Hematopoietic multipotent progenitor cell treated with erythropoietin and hydrocortisone succinate and interleukin-3 and kit ligand, for 17 days (in vitro differentiated cells): ENCODE measurements around the gene HDAC4.
"Not testable (repeated sequence)": the region's sequence is repeated elsewhere in the genome, so short reads cannot be mapped to it uniquely, and the experiment has no call there.

Experiments
- DNase-seq: peaks from one replicate; pipeline ENCODE4 v3.0.0-alpha.2; 2015; ENCODE audit warnings: low spot score

The HDAC4 gene

DNA sequence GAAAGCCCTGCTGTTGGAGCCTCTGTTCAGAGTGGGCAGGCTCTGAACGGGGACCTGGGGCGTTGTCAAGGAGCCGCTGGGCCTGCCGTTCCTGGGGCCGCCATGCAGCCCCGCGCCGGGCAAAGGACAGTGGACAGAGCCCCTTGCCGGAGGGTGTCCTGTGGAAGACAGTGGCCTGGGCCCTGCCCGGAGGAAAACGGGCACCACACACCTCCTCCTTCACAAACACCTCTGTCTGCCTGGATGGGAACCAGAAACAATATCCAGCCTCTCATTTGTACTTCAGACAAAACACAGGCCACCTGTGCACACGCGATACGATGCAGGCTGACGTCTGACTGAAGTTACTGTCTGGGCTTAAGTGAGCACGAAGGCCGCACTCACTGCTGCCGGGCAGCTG lies 319.2 kb downstream of the HDAC4 start:
- DNase-seq = no peak

DNA sequence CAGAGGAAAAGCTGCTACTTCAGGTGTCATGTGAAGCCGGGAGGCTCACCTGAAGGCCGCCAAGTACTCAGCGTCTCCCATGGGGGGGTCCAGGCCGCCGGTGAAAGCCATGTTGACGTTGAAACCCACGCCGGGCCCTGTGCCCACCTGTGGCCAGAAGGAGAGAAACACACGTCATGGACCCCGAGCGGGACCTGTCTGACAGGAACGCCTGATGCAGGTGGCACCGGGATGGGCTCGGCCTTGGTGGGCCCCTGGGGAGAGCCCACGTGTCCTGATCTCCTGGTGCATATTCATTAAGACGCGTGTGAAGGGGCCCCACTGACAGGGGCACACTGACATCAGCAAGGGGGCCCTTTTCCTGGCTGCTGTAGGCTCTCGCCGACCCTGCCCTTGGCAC lies 319.8 kb downstream of the HDAC4 start:
- DNase-seq = no peak

DNA sequence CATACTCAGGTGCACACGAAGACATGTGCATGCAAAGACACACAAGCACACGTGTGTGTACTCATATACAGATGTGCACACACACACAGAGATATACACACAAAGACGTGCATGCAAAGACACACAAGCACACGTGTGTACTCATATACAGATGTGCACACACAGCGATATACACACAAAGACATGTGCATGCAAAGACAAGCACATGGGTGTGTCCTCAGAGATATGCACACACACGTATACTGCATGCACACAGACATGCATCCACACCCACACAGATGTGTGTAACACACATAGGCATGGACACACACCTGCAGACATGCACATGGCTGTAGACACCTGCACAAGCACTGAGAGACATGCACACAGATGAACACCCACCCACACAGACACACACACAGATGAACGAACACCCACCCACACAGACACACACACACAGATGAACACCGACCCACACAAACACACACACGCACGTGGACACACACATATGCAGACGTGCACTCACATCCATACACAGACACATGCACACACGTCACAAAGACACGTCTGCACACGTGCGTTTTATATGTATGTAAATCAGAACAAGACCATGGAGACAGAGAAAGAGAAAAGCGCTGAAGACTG lies 321.0 kb downstream of the HDAC4 start:
- DNase-seq = no peak

DNA sequence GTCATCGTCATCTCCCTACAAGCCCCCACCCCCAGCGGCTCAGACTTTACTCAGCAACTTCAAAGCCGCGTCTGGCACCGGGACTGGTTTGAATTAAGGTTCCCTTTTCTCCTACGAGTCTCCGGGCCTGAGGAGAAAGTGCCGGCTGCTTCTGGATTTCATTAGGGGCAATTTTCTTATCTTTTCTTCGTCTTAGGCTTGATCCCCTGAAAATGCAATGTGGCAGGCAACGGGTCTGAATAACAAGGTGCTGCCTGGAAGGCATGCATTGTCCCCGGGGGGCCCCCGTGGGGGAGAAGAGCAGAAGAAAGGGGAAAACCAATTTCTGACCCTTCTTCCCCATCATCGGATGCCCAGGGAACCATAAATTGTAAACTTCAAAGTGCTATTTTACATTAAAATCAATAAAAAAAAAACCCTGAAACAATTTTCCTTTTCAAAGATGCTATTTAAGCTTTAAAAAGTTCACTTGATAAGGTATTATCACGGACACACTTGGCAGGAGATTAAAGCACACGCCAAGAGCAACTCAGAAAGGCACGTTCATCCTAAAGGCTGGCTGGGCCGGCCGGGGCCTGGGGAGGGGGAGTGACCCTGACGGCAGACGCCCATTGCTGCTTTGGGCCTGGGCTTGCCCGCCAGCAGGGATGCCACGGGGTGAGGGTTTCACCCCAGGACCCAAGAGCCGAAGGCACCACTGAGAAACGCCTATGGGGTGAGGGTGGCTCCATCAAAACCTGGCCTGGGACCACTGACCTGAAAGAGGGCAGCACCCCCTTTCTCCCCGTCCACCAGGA lies 322.5 kb downstream of the HDAC4 start:
- no peak for DNase-seq

- no peak for DNase-seq
Observed at GRCh38 chr2:239077260-239077659, 323.6 kb downstream of the HDAC4 start.

DNA sequence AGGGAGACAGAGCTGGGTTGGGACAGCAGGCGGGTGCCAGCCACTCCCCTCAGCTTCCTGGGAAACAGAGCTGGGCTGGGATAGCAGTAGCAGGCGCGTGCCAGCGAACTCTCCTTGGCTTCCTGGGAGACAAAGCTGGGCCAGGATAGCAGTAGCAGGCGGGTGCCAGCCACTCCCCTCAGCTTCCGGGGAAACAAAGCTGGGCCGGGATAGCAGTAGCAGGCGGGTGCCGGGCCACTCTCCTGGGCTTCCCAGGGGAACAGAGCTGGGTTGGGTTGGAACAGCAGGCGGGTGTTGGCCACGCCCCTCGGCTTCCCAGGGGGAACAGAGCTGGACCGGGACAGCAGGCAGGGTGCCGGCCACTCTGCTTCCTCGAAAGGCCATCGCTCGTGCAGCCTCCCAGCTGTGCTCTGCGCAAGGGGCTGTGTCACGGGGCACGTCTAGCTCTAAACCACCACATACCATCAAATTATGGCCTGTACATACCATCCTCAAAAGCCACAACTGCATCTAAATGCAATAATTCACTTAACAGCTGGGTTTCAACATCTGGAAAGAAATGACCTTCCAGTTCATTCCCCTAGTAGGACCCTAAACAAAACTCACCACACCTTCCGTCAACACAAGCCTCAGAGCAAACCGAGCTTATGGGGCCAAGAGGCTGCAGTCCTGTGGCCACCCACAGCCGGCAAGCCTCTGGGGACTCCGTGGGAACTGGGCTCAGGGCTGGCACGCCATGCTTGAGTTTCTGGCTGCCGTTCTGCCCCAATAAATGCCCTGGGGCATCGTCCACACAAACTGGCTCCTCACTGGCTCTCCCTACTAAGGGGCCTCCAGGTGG lies 324.7 kb downstream of the HDAC4 start:
- no peak for DNase-seq

DNA sequence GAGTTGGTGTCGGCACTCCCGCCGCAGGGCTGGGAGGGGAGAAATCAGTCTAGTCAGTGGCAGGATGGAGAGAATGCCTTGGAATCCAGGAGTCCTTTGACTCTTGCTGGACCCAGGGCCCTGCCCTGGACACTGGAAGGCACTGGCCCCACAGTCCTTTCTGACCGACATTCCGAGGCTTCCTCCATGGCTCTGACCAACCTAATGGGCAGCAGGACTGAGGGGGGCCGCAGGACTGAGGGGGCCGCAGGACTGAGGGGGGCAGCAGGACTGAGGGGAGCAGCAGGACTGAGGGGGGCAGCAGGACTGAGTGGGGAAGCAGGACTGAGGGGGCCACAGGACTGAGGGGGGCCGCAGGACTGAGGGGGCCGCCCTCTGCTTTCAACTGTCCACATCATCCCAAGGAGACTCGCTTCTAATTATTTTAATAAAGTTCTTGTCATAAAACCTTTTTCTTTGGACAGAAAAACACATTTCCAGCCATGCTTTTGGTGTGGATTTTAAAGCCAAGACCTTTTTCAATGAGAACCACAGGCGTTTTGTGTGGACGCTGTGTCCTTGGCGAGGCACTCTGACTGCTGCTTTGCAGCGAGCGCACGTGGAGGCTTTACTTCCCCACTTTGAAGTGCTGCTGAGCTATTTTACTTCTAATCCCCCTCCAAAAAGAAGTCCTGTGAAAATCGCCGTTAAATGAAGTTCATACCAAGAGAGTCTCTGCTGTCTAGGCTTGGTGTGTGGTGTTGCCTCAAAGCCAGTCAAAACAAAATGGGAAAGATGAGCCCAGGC lies 326.9 kb downstream of the HDAC4 start:
- no peak for DNase-seq

DNA sequence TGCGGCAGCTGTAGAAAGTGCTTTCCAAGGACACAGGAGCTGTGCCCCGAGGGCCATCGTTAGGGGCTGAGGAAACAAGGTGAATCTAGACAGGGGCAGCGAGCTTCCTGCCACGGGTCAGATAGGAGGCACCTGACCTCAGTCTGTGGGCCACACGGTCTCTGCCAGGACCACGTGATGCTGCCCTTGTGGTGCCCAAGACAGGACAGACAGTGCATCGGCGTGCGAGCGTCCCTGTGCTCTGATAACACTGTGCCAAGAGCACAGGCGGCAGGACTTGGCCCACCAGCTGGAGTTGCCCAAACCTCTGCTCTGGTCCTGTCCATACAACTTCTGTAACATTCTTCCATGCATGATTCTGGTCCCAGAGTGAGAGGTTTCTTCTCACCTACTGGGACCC lies 327.6 kb downstream of the HDAC4 start:
- no peak for DNase-seq

GRCh38 chr2:239072786-239073185 lies 328.0 kb downstream of the HDAC4 start:
- no peak for DNase-seq

DNA sequence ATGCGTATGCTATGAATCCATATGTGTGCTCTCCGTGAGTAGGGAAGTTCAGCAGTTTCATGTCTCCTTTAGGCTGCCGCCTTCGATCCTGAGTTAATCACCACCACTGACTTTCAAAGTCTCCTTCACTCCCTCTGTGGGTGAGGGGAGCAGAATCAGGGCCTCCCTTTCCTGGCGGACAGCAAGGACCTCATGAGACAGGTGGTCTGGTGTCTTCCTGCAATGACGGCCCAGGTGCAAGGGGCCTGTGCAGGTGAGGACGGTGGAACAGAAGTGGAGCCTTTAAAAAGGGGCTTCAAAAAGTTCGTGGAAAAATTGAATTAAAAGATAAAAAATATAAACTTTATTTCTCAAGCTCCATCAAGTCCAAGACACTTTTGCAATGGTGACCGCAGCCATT lies 330.4 kb downstream of the HDAC4 start:
- DNase-seq = no peak

DNA sequence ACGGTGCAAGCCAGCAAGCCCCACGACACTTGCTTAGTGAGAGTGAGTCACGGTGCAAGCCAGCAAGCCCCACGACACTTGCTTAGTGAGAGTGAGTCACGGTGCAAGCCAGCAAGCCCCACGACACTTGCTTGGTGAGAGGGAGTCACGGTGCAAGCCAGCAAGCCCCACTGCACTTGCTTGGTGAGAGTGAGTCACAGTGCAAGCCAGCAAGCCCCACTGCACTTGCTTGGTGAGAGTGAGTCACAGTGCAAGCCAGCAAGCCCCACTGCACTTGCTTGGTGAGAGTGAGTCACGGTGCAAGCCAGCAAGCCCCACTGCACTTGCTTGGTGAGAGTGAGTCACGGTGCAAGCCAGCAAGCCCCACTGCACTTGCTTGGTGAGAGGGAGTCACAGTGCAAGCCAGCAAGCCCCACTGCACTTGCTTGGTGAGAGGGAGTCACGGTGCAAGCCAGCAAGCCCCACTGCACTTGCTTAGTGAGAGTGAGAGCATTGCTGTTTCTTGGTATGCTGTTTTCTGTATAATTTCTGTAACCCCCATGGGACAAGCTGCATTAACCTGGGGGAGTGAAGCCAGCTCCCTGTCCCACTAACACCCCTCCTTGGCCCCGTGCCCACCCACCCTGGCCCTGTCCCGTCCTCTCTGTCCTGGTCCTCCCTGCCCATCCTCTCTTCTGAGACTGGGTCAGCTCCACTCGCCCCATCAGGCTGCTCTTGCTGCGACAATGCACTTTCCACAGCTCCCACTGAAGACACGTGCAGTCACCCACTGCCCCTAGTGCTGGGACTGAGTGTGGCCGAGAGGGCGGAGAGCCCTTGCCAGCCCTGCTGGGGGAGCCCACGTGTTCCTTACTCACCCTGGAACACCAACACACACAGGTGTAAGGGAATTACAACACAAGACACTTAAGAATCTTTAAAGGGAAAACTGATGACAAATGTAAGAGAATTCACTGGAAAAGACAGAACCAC lies 331.2 kb downstream of the HDAC4 start:
- DNase-seq = not testable (repeated sequence)

GRCh38 chr2:239068411-239068810 lies 332.4 kb downstream of the HDAC4 start:
- no peak for DNase-seq

- no peak for DNase-seq
Observed at GRCh38 chr2:239067196-239067865, 333.5 kb downstream of the HDAC4 start.

- no peak for DNase-seq
Observed at GRCh38 chr2:239066597-239066996, 334.2 kb downstream of the HDAC4 start.

DNA sequence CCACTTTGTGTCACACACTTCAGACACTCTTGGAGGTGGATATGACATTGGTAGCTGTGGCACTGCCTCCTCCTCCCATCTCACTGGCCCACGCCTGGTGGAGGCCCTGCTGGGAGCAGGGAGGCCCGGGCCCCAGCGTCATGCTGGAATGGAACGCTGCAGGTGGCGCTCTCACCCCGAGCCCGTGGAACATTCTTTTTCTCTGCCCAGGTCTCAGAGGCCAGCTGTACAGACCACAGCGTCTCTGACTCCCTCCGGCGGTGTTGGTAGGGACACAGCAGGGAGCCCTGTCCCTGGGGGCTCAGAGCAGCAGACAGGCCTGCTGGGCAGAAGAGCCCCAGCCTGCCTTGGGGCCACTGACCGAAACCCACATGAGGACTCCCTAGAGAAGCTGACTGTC lies 334.9 kb downstream of the HDAC4 start:
- DNase-seq = no peak

GRCh38 chr2:239065537-239065936 lies 335.3 kb downstream of the HDAC4 start:
- DNase-seq = no peak

GRCh38 chr2:239064891-239065290 lies 335.9 kb downstream of the HDAC4 start:
- no peak for DNase-seq

GRCh38 chr2:239064253-239064652 lies 336.6 kb downstream of the HDAC4 start:
- no peak for DNase-seq

DNA sequence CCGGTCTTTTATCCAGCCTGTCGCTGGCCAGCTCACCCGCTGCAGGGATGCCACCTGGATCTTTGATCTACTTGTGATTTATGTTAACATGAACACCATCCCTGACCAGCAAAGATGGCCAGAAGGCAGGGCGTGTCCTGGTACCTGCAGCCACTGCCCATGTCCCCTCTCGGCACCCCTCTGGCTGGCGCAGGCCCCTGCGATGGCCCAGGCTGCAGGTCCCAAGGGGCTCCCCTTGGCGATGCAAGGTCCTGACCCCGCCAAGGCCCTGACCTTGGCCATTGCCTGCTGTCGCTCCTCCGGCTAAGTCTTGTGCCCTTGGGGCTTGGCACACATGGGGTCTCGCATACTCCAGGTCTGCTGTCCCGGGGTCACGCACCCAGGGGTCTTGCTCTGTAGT lies 338.1 kb downstream of the HDAC4 start:
- no peak for DNase-seq

DNA sequence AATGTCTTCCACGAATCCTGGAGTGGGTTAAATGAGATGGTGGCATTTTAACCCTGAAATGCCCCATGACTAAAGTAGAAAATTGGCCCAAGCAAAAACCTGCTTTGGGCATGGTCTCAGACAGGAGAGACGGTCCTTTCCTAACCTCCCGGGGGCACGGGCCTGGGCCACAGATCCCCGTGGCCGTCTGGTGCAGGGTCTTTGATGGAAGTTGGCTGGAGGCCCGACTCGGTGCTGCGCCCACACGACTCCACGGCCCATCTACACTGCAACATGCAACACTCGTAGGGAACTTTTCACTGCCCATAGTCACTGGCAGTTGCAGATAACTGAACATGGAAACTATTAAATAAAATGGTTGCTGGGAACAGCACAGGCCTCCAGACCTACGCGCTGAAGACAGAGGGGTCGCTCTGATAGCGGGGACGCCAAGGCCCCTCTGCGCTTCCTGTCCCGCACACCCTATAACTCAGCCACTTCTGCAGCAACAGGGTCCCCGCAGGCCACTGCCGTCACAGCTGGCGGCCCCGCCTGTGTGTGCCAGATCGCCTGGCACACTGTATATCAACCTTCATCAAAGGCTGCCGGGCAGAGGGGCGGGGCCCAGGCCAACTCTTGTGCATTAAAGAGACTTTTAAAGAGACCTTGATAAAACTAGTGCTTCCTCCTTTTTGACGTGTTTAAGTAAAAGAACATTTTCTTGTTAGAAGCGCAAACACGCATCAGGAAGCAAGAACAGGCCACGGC lies 338.8 kb downstream of the HDAC4 start:
- DNase-seq = no peak
